NB4 (cell line): ENCODE measurements around the gene LMNTD2.

Experiments used
- MYC ChIP-seq: IDR thresholded peaks from 2 replicates; pipeline ENCODE4 v1.6.1; 2011; ENCODE audit warnings: low read depth, low read length
- POLR2A ChIP-seq: IDR thresholded peaks from 2 replicates; pipeline ENCODE4 v1.6.1; 2011; ENCODE audit warnings: mild to moderate bottlenecking; ENCODE audit not compliant: insufficient read length; ENCODE audit errors: extremely low read depth
- TF ChIP-seq, protein P1 (sequence below): IDR thresholded peaks from one replicate; pipeline ENCODE4 v1.5.1; 2012; ENCODE audit warnings: low read depth, low read length
- TF ChIP-seq, protein P2 (sequence below): IDR thresholded peaks from 2 replicates; pipeline ENCODE4 v1.6.1; 2011; ENCODE audit warnings: low read depth, low read length

DNA sequence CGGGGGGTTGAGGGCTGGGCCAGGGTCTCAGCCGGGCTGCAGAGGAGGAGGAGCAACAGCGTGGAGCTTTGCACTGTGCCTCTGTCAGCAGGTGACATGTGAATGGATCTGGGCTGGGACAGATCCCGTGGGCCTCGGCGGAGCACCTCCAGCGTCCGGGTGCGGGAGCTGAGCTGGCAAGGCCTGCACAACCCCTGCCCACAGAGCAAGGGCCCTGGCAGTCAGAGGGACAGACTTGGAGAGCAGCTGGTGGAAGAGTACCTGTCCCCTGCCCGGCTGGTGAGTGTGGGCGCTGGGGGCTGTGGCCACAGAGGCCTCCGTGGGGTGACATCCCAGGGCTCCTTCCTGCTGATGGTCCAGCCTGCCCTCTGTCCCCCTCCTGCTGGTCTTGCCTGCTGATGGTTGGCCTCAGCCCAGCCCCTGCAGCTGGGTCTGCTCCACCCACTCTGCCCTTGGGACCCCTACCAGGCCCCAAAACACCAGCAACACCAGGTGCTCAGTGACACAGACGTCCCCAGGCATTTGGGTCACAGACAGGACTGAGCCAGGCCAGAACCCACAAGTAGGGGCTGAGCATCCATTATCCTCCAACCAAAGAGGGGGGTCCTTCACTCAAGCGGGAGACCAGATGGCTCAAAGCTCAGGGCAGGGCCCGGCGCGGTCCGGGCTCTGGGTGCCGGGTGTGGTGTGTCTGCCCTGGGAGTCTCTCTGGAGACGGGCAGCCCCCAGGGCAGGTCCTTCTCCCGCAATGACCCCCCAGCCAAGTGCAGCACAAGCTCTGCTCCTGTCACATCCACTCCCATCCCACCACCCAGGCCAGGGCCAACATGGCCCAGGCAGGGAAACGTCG is 19.7 kb downstream of the LMNTD2 start:
- TF ChIP-seq POLR2A = no peak
- TF ChIP-seq, protein P1, sequence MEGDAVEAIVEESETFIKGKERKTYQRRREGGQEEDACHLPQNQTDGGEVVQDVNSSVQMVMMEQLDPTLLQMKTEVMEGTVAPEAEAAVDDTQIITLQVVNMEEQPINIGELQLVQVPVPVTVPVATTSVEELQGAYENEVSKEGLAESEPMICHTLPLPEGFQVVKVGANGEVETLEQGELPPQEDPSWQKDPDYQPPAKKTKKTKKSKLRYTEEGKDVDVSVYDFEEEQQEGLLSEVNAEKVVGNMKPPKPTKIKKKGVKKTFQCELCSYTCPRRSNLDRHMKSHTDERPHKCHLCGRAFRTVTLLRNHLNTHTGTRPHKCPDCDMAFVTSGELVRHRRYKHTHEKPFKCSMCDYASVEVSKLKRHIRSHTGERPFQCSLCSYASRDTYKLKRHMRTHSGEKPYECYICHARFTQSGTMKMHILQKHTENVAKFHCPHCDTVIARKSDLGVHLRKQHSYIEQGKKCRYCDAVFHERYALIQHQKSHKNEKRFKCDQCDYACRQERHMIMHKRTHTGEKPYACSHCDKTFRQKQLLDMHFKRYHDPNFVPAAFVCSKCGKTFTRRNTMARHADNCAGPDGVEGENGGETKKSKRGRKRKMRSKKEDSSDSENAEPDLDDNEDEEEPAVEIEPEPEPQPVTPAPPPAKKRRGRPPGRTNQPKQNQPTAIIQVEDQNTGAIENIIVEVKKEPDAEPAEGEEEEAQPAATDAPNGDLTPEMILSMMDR = no peak
- TF ChIP-seq, protein P2, sequence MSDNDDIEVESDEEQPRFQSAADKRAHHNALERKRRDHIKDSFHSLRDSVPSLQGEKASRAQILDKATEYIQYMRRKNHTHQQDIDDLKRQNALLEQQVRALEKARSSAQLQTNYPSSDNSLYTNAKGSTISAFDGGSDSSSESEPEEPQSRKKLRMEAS = no peak
- no peak for TF ChIP-seq MYC
